ENCODE measurements around the gene VAV3. TPM values are rescaled to one million over a fixed set of nuclear protein-coding genes. Genes with fewer than 3 reads are reported as not detected.
"Not testable (repeated sequence)": the region's sequence is repeated elsewhere in the genome, so short reads cannot be mapped to it uniquely, and the experiment has no call there.

Gene VAV3
- total RNA-seq, 3 donors from 2014 or later, result 5.4 to 8.8 (median 5.8) TPM

- no peaks in the 10 kb centered on the region for H3K36me3 Mint-ChIP-seq (ENCODE audit: insufficient read depth)
- ATAC-seq, result peak; percentile 79 to 80
- peaks cover 49% of the 10 kb centered on the region for H3K4me1 Mint-ChIP-seq (ENCODE audit: low read depth)
- peak overlapping the region; percentile 27 for H3K4me3 Mint-ChIP-seq
- peaks cover 4% of the 10 kb centered on the region for H3K9me3 Mint-ChIP-seq
- H3K27me3 Mint-ChIP-seq (ENCODE audit: low read depth), result no peaks in the 10 kb centered on the region
- peak; percentile 13 for DNase-seq
These were observed 67.3 kb downstream of the VAV3 start for GRCh38 chr1:107897438-107898345.

GRCh38 chr1:107896936-107897335 is 68.0 kb downstream of the VAV3 start:
- Mint-ChIP-seq H3K9me3 (peaks cover 4% of the 10 kb centered on the region), H3K4me3 (no peak overlapping the region), H3K27me3 (ENCODE audit: low read depth) (no peaks in the 10 kb centered on the region), H3K4me1 (ENCODE audit: low read depth) (peaks cover 49% of the 10 kb centered on the region), H3K36me3 (ENCODE audit: insufficient read depth) (no peaks in the 10 kb centered on the region)
- ATAC-seq (no peak), DNase-seq (no peak)

- peaks cover 4% of the 10 kb centered on the region for H3K9me3 Mint-ChIP-seq
- no peak for ATAC-seq
- no peak overlapping the region for H3K4me3 Mint-ChIP-seq
- H3K36me3 Mint-ChIP-seq (ENCODE audit: insufficient read depth), result no peaks in the 10 kb centered on the region
- DNase-seq, result no peak
- H3K4me1 Mint-ChIP-seq (ENCODE audit: low read depth), result peaks cover 49% of the 10 kb centered on the region
- H3K27me3 Mint-ChIP-seq (ENCODE audit: low read depth), result no peaks in the 10 kb centered on the region
These were observed 68.6 kb downstream of the VAV3 start for GRCh38 chr1:107896401-107896800.

GRCh38 chr1:107895403-107896191 is 69.4 kb downstream of the VAV3 start:
- no peak for DNase-seq
- Mint-ChIP-seq H3K9me3 (peaks cover 4% of the 10 kb centered on the region), H3K4me1 (ENCODE audit: low read depth) (peaks cover 49% of the 10 kb centered on the region), H3K4me3 (no peak overlapping the region), H3K27me3 (ENCODE audit: low read depth) (no peaks in the 10 kb centered on the region), H3K36me3 (ENCODE audit: insufficient read depth) (no peaks in the 10 kb centered on the region)
- ATAC-seq, result no peak

- peaks cover 4% of the 10 kb centered on the region for H3K9me3 Mint-ChIP-seq
- H3K27me3 Mint-ChIP-seq (ENCODE audit: low read depth), result no peaks in the 10 kb centered on the region
- H3K4me1 Mint-ChIP-seq (ENCODE audit: low read depth), result peaks cover 41% of the 10 kb centered on the region
- H3K4me3 Mint-ChIP-seq, result no peak overlapping the region
- DNase-seq (no peak), ATAC-seq (no peak)
- no peaks in the 10 kb centered on the region for H3K36me3 Mint-ChIP-seq (ENCODE audit: insufficient read depth)
These were observed 70.4 kb downstream of the VAV3 start for GRCh38 chr1:107894605-107895004.

GRCh38 chr1:107893350-107893749 is 71.6 kb downstream of the VAV3 start:
- not testable (repeated sequence) for H3K36me3 Mint-ChIP-seq (ENCODE audit: insufficient read depth); DNase-seq; H3K9me3 Mint-ChIP-seq; H3K27me3 Mint-ChIP-seq (ENCODE audit: low read depth); ATAC-seq; H3K4me3 Mint-ChIP-seq
- H3K4me1 Mint-ChIP-seq (ENCODE audit: low read depth), result peaks cover 35% of the 10 kb centered on the region

GRCh38 chr1:107889524-107889923 is 75.5 kb downstream of the VAV3 start:
- no peak for DNase-seq
- H3K36me3 Mint-ChIP-seq (ENCODE audit: insufficient read depth), result no peaks in the 10 kb centered on the region
- peaks cover 4% of the 10 kb centered on the region for H3K9me3 Mint-ChIP-seq
- ATAC-seq, result no peak
- no peak overlapping the region for H3K4me3 Mint-ChIP-seq
- H3K4me1 Mint-ChIP-seq (ENCODE audit: low read depth), result peaks cover 6% of the 10 kb centered on the region
- no peaks in the 10 kb centered on the region for H3K27me3 Mint-ChIP-seq (ENCODE audit: low read depth)

- ATAC-seq, result no peak
- no peaks in the 10 kb centered on the region for H3K9me3 Mint-ChIP-seq
These were observed 81.4 kb downstream of the VAV3 start for GRCh38 chr1:107883562-107883961.

GRCh38 chr1:107879927-107880326 is 85.1 kb downstream of the VAV3 start:
- H3K36me3 Mint-ChIP-seq (ENCODE audit: insufficient read depth), result peaks cover 10% of the 10 kb centered on the region
- H3K27me3 Mint-ChIP-seq (ENCODE audit: low read depth), result no peaks in the 10 kb centered on the region
- DNase-seq (no peak), ATAC-seq (peak in 1 of 2 donors; percentile 10)
- peaks cover 40% of the 10 kb centered on the region for H3K4me1 Mint-ChIP-seq (ENCODE audit: low read depth)
- H3K9me3 Mint-ChIP-seq, result peaks cover 18% of the 10 kb centered on the region
- no peak overlapping the region for H3K4me3 Mint-ChIP-seq

More at GRCh38 chr1:107883562-107883961, 81.4 kb downstream of the VAV3 start:
- Mint-ChIP-seq H3K4me1 (ENCODE audit: low read depth) (peaks cover 11% of the 10 kb centered on the region), H3K27me3 (ENCODE audit: low read depth) (no peaks in the 10 kb centered on the region), H3K4me3 (no peak overlapping the region), H3K36me3 (ENCODE audit: insufficient read depth) (no peaks in the 10 kb centered on the region)
- no peak for DNase-seq

GRCh38 chr1:107879346-107879745 is 85.6 kb downstream of the VAV3 start:
- Mint-ChIP-seq H3K4me3 (no peak overlapping the region), H3K4me1 (ENCODE audit: low read depth) (peaks cover 40% of the 10 kb centered on the region), H3K27me3 (ENCODE audit: low read depth) (no peaks in the 10 kb centered on the region), H3K9me3 (peaks cover 18% of the 10 kb centered on the region), H3K36me3 (ENCODE audit: insufficient read depth) (peaks cover 10% of the 10 kb centered on the region)
- DNase-seq (no peak), ATAC-seq (peak; percentile 69 to 85)

- H3K27me3 Mint-ChIP-seq (ENCODE audit: low read depth), result no peaks in the 10 kb centered on the region
- peaks cover 14% of the 10 kb centered on the region for H3K36me3 Mint-ChIP-seq (ENCODE audit: insufficient read depth)
- H3K4me3 Mint-ChIP-seq, result no peak overlapping the region
- no peak for DNase-seq
- H3K4me1 Mint-ChIP-seq (ENCODE audit: low read depth), result peaks cover 42% of the 10 kb centered on the region
- ATAC-seq, result no peak
- peaks cover 18% of the 10 kb centered on the region for H3K9me3 Mint-ChIP-seq
These were observed 87.2 kb downstream of the VAV3 start for GRCh38 chr1:107877745-107878144.

GRCh38 chr1:107877092-107877491 is 87.9 kb downstream of the VAV3 start:
- Mint-ChIP-seq H3K27me3 (ENCODE audit: low read depth) (no peaks in the 10 kb centered on the region), H3K36me3 (ENCODE audit: insufficient read depth) (peaks cover 14% of the 10 kb centered on the region), H3K4me3 (no peak overlapping the region), H3K9me3 (peaks cover 18% of the 10 kb centered on the region), H3K4me1 (ENCODE audit: low read depth) (peaks cover 43% of the 10 kb centered on the region)
- DNase-seq (no peak), ATAC-seq (no peak)

- H3K36me3 Mint-ChIP-seq (ENCODE audit: insufficient read depth), result peaks cover 14% of the 10 kb centered on the region
- peaks cover 48% of the 10 kb centered on the region for H3K4me1 Mint-ChIP-seq (ENCODE audit: low read depth)
- no peak overlapping the region for H3K4me3 Mint-ChIP-seq
- H3K27me3 Mint-ChIP-seq (ENCODE audit: low read depth), result no peaks in the 10 kb centered on the region
- no peak for DNase-seq
- peaks cover 18% of the 10 kb centered on the region for H3K9me3 Mint-ChIP-seq
- ATAC-seq, result no peak
These were observed 89.3 kb downstream of the VAV3 start for GRCh38 chr1:107875689-107876088.

GRCh38 chr1:107874221-107874620 is 90.8 kb downstream of the VAV3 start:
- Mint-ChIP-seq H3K4me3 (no peak overlapping the region), H3K4me1 (ENCODE audit: low read depth) (peaks cover 47% of the 10 kb centered on the region), H3K36me3 (ENCODE audit: insufficient read depth) (peaks cover 16% of the 10 kb centered on the region), H3K27me3 (ENCODE audit: low read depth) (no peaks in the 10 kb centered on the region), H3K9me3 (peaks cover 18% of the 10 kb centered on the region)
- ATAC-seq (no peak), DNase-seq (no peak)
